GM23248 (cell line): ENCODE measurements around the gene LGALS12. TPM values are rescaled to one million over a fixed set of nuclear protein-coding genes. Genes with fewer than 3 reads are reported as not detected.
"Not testable (repeated sequence)": the region's sequence is repeated elsewhere in the genome, so short reads cannot be mapped to it uniquely, and the experiment has no call there.

ENCODE experiments used
- DNase-seq: peaks from one replicate; pipeline ENCODE4 v3.0.0-alpha.2; 2015
- H2AFZ ChIP-seq: fragments of 200-600 bp; sonication (generic); 2 replicates; pipeline ENCODE4 v1.6.1; 2016; ENCODE audit warnings: antibody characterized with exemption
- H3F3A ChIP-seq: fragments of 200-600 bp; sonication (generic); 2 replicates; pipeline ENCODE4 v1.6.1; 2016; ENCODE audit warnings: mild to moderate bottlenecking, antibody characterized with exemption, mixed run types; ENCODE audit not compliant: insufficient read depth
- H3K27ac ChIP-seq: fragments of 200-600 bp; sonication (generic); 2 replicates; pipeline ENCODE4 v1.5.1; 2016; ENCODE audit warnings: mild to moderate bottlenecking
- H3K27me3 ChIP-seq: fragments of 200-600 bp; sonication (generic); replicated peaks from 2 replicates; pipeline ENCODE4 v1.6.1; 2016; ENCODE audit warnings: mild to moderate bottlenecking; ENCODE audit not compliant: insufficient read depth
- H3K36me3 ChIP-seq: fragments of 200-600 bp; sonication (generic); 2 replicates; pipeline ENCODE4 v1.6.1; 2016; ENCODE audit warnings: low read depth, mild to moderate bottlenecking
- H3K4me1 ChIP-seq: fragments of 200-600 bp; sonication (generic); 2 replicates; pipeline ENCODE4 v1.6.1; 2016; ENCODE audit warnings: mild to moderate bottlenecking; ENCODE audit not compliant: insufficient read depth
- H3K4me2 ChIP-seq: fragments of 200-600 bp; sonication (generic); one replicate; pipeline ENCODE4 v1.6.1; 2016; ENCODE audit warnings: mild to moderate bottlenecking; ENCODE audit not compliant: unreplicated experiment
- H3K4me3 ChIP-seq: fragments of 200-600 bp; sonication (generic); 2 replicates; pipeline ENCODE4 v1.5.1; 2016; ENCODE audit warnings: mild to moderate bottlenecking
- H3K79me2 ChIP-seq: fragments of 200-600 bp; sonication (generic); 2 replicates; pipeline ENCODE4 v1.6.1; 2016; ENCODE audit warnings: mild to moderate bottlenecking; ENCODE audit not compliant: insufficient read depth
- H3K9ac ChIP-seq: fragments of 200-600 bp; sonication (generic); 2 replicates; pipeline ENCODE4 v1.6.1; 2016; ENCODE audit warnings: mild to moderate bottlenecking
- H3K9me2 ChIP-seq: fragments of 200-600 bp; sonication (generic); 2 replicates; pipeline ENCODE4 v1.6.1; 2016; ENCODE audit warnings: mixed run types, mild to moderate bottlenecking, moderate library complexity; ENCODE audit not compliant: insufficient read depth
- H3K9me3 ChIP-seq: fragments of 200-600 bp; sonication (generic); one replicate; pipeline ENCODE4 v1.6.1; 2017; ENCODE audit warnings: low read depth
- H4K20me1 ChIP-seq: fragments of 200-600 bp; sonication (generic); 2 replicates; pipeline ENCODE4 v1.6.0; 2016; ENCODE audit not compliant: insufficient read depth
- EZH2 ChIP-seq: fragments of 200-600 bp; sonication (generic); IDR thresholded peaks from 2 replicates; pipeline ENCODE4 v1.6.1; 2018; ENCODE audit warnings: antibody characterized with exemption, mild to moderate bottlenecking; ENCODE audit not compliant: insufficient read depth, poor library complexity, severe bottlenecking
- EZH2phosphoT487 ChIP-seq: fragments of 200-600 bp; sonication (generic); IDR thresholded peaks from 2 replicates; pipeline ENCODE4 v1.6.1; 2018; ENCODE audit warnings: antibody characterized with exemption, moderate library complexity, mild to moderate bottlenecking, low read depth; ENCODE audit not compliant: insufficient read depth
- WGBS, 2 experiments: methylation state at CpG; one replicate each; pipeline ENCODE4 v1.1.6; 2015 to 2017; ENCODE audit warnings: low lambda C conversion rate in 2 of 2, low coverage in 1 of 2; ENCODE audit errors: missing lambda C conversion rate in 2 of 2; 5-methylcytosine and 5-hydroxymethylcytosine counted together
- in situ Hi-C: fragments of 300-500 bp; cut with MboI; formaldehyde crosslinking; loops from 2 replicates; pipeline ENCODE4 v1.15.0; 2020
- polyA plus RNA-seq: library from polyadenylated mRNA; unstranded; fragments of >200 nt; fragmentation: Nextera tagmentation; extraction: Ambion mirVana; gene quantifications from 2 replicates; pipeline ENCODE4 v1.2.1, GENCODE V29; 2016
- total RNA-seq: library from RNA; depleted of rRNA; stranded (reverse); fragments of >200 nt; shearing (Covaris generic); gene quantifications from 2 replicates; pipeline ENCODE4 v1.2.3, GENCODE V29; 2014

The LGALS12 gene
- total and polyA plus RNA-seq, 2 experiments from 2014 or later: not detected

- Histone ChIP-seq H3K27me3 (0 out of 2 replicates have a peak, but pooled peaks cover 6% of the 10 kb centered on the region), H2AFZ (no peak overlapping the region), H3K27ac (no peak overlapping the region), H3F3A (no peaks in the 10 kb centered on the region), H3K4me1 (no peaks in the 10 kb centered on the region), H3K79me2 (no peaks in the 10 kb centered on the region), H3K9ac (no peak overlapping the region), H3K4me3 (no peak overlapping the region), H4K20me1 (no peaks in the 10 kb centered on the region), H3K9me2 (no peaks in the 10 kb centered on the region), H3K36me3 (no peaks in the 10 kb centered on the region), H3K4me2 (no peak overlapping the region), H3K9me3 (no peaks in the 10 kb centered on the region)
- 26 to 30% methylated on average over 4 of the region's 4 CpGs for WGBS, 2 experiments
- DNase-seq: no peak
- in situ Hi-C loops: no loop called here
- TF ChIP-seq EZH2 (no peak), EZH2phosphoT487 (no peak)
Observed at GRCh38 chr11:63548178-63548577, 42.3 kb downstream of the LGALS12 start.

DNA sequence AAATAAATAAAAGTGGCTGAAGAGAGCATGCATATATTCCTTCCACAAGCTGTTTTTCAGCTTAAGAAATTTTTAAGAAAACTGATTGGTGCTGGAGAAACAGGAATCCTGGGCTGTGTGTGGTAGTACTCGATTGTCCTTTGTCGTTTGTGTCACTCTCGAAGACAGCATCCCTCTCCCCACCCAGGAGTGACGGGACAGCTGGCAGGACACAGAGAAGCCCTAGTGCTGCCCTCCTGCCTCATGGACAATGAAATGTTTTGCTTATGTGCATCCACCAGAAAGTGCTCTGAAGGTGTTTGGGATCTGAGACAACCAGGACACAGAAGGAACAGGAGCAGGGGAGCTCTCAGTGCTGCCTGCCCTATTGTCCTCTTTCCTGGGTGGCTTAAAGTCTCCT, 43.5 kb downstream of the LGALS12 start:
- Histone ChIP-seq H3K4me3 (no peak overlapping the region), H3K9me3 (no peaks in the 10 kb centered on the region), H3K9me2 (no peaks in the 10 kb centered on the region), H3K79me2 (no peaks in the 10 kb centered on the region), H3K27ac (no peak overlapping the region), H3K27me3 (0 out of 2 replicates have a peak, but pooled peaks cover 6% of the 10 kb centered on the region), H4K20me1 (no peaks in the 10 kb centered on the region), H3K36me3 (no peaks in the 10 kb centered on the region), H3F3A (no peaks in the 10 kb centered on the region), H3K4me1 (no peaks in the 10 kb centered on the region), H3K9ac (no peak overlapping the region), H2AFZ (no peak overlapping the region), H3K4me2 (no peak overlapping the region)
- in situ Hi-C loops: no loop called here
- TF ChIP-seq EZH2phosphoT487: no peak
- TF ChIP-seq EZH2: no peak
- no peak for DNase-seq
- 46 to 60% methylated on average over 4 of the region's 4 CpGs for WGBS, 2 experiments

DNA sequence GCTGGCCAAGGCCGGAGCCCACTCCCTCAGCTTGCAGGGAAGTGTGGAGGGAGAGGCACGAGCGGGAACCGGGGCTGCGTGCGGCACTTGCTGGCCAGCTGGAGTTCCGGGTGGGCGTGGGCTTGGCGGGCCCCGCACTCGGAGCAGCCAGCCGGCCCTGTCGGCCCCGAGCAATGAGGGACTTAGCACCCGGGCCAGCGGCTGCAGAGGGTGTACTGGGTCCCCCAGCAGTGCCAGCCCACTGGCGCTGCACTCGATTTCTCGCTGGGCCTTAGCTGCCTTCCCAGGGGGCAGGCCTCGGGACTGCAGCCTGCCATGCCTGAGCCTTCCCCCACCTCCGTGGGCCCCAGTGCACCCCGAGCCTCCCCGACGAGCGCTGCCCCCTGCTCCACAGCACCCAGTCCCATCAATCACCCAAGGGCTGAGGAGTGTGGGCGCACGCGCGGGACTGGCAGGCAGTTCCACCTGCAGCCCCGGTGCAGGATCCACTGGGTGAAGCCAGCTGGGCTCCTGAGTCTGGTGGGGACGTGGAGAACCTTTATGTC, 44.3 kb downstream of the LGALS12 start:
- H3K27me3 ChIP-seq, H3K27ac ChIP-seq, H2AFZ ChIP-seq, H3K4me1 ChIP-seq, DNase-seq, H3F3A ChIP-seq, H3K9ac ChIP-seq, H3K79me2 ChIP-seq, H3K4me3 ChIP-seq, in situ Hi-C loops, H3K9me3 ChIP-seq, H3K4me2 ChIP-seq, H3K9me2 ChIP-seq, H4K20me1 ChIP-seq, H3K36me3 ChIP-seq: not testable (repeated sequence)
- WGBS, 2 experiments: 73 to 78% methylated on average over 16 to 31 of the region's 31 CpGs

- H2AFZ ChIP-seq: no peak overlapping the region
- H3K27me3 ChIP-seq: 0 out of 2 replicates have a peak, but pooled peaks cover 6% of the 10 kb centered on the region
- no peak overlapping the region for H3K27ac ChIP-seq
- no peaks in the 10 kb centered on the region for H3F3A ChIP-seq
- in situ Hi-C loops: no loop called here
- 64 to 74% methylated on average over 23 to 27 of the region's 27 CpGs for WGBS, 2 experiments
- no peak overlapping the region for H3K9ac ChIP-seq
- H3K9me2 ChIP-seq: no peaks in the 10 kb centered on the region
- H3K4me2 ChIP-seq: no peak overlapping the region
- no peak for DNase-seq
- H3K4me1 ChIP-seq: no peaks in the 10 kb centered on the region
- H4K20me1 ChIP-seq: no peaks in the 10 kb centered on the region
- no peaks in the 10 kb centered on the region for H3K79me2 ChIP-seq
- H3K4me3 ChIP-seq: no peak overlapping the region
- TF ChIP-seq EZH2 (no peak), EZH2phosphoT487 (no peak)
- no peaks in the 10 kb centered on the region for H3K9me3 ChIP-seq
- H3K36me3 ChIP-seq: no peaks in the 10 kb centered on the region
Observed at GRCh38 chr11:63551091-63551888, 45.4 kb downstream of the LGALS12 start.
